Stimulated activated CD4-positive, alpha-beta T cell treated with anti-CD3 and anti-CD28 coated beads, Interleukin-12 subunit alpha, Interleukin-12 subunit beta, amount 100 ng/mL, for 24 hours (primary cell): ENCODE data around the gene RIOK3.
A peak's percentile ranks its signal among the peaks of the same experiment; 100 is the strongest.
"Not testable (repeated sequence)": the region's sequence is repeated elsewhere in the genome, so short reads cannot be mapped to it uniquely, and the experiment has no call there.

Experiments used
- DNase-seq, 2 experiments: peaks; one replicate each; pipeline ENCODE4 v3.0.0-alpha.2; 2020; ENCODE audit warnings: low read depth in 2 of 2

RIOK3 gene

DNA sequence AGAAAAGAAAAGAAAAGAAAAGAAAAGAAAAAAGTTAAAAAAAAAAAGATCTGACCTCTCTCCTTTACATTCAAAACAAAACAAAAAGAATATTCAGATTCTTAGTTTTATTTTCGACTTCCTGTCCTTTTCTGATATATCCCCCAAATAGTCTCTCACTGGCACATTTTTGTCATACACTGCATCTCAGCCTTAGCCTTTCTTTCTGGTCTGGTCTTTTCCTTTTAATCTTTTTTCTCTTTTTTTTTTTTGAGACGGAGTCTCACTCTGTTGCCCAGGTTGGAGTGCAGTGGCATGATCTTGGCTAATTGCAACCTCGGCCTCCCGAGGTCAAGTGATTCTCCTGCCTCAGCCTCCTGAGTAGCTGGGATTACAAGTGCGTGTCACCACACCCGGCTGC, 1.6 kb upstream of the RIOK3 start:
- DNase-seq = no peak

DNA sequence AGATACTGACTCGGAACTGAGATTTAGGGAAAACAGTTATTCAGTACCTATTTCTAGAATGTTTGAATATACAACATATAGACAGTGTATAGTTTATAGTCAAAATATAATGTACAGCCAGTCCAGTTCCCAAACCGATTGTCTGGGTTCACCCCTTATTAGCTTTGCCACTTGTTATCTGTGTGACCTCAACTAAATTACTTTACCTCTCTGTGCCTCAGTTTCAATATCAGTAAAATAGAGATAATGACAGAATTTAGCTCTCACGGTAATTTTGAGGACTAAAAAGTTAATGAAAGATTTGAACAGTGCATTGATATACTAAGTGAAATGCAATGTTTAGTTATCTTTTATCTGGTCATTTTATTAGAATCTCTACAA, 750 bp upstream of the RIOK3 start:
- no peak for DNase-seq

DNA sequence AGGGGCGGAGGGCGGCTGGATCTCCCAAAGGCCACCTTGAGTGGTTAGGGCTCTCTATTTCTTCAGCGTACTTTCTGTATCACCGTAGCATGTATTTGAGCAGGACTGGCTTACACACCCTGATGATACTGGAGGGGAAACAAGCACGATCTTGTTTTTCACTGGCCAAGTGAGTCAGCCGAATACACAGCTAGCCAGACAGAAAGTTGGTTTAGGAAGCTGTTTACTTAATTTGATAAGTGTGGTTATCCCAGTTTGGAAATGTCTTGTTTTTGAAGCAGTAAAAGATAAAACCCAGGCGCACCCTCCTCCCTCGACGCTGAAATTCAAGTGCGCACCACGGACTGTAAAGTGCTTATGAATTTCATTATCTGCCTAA, 582 bp downstream of the RIOK3 start:
- DNase-seq = no peak

DNA sequence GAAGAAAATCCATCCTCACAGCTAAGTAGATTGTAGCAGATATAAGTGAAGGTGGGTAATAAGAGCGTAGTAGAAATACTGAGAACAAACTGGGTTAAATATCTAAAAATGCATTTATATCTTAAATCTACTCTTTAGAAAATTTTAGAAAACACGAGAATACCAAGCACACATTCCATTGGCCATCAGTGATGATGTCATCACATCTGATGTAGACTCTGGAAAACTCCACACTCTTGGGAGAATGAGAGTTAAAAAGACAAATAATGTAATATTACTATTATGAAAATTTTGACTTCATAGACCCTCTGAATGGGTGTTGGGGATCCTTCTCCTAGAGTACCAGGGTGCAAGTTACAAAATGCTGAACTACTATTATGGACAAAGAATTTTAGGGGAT, 3.7 kb downstream of the RIOK3 start:
- no peak for DNase-seq

GRCh38 chr18:23458830-23459529, 5.9 kb downstream of the RIOK3 start:
- DNase-seq = no peak

GRCh38 chr18:23459530-23459921, 6.4 kb downstream of the RIOK3 start:
- DNase-seq = no peak

GRCh38 chr18:23460285-23461273, 7.5 kb downstream of the RIOK3 start:
- no peak for DNase-seq

GRCh38 chr18:23462876-23463275, 9.8 kb downstream of the RIOK3 start:
- DNase-seq = no peak

DNA sequence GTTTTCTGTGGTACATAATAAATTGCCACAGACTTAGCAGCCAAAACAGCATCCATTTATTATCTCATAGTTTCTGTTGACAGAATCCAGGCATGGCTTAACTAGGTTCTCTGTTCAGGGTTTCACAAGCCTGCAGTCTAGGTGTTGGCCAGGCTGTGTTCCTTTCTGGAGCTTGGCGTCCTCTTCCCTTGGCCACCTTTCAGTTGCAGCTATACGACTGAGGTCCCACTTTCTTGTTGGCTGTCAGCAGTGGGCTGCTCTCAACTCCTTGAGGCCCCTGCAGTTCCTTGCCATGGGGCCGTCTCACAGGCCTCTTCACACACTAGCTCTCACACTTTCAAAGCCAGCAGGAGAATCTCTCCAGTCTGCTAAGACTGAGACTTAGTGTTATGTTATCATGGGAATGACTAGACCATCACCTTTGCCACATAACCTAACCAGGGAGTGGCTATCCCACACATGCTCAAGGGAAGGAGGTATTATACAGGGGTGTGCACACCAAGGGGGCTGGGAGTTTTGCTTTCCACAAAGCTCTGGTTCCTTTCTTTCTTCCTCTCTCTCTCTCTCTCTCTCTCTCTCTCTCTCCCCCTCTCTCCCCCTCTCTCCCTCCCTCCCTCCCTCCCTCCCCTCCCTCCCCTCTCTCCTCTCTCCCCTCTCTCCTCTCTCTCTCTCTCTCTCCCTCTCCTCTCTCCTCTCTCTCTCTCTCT, 15.8 kb downstream of the RIOK3 start:
- no peak for DNase-seq

GRCh38 chr18:23470620-23471387, 17.7 kb downstream of the RIOK3 start:
- no peak for DNase-seq

DNA sequence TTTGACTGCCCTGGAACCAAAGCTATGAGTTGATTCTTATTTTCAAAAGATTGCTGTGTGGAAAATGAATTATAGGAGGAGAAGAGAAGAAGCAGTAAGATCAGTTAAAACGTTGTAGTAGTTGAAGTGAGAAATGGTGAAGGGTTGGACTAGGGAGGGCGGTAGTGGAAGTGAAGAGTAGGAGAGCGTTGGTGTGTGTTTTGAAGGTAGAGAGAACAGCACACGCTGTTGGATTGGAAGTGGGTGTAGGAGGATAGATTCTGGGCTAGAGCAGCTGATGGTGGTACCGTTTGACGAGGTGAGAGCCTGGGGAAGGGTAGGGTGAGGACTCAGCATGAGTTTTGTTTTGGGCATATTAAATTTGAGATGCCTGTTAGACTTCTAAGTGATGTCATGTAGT, 18.4 kb downstream of the RIOK3 start:
- no peak for DNase-seq

GRCh38 chr18:23479829-23480505, 26.9 kb downstream of the RIOK3 start:
- DNase-seq = no peak

DNA sequence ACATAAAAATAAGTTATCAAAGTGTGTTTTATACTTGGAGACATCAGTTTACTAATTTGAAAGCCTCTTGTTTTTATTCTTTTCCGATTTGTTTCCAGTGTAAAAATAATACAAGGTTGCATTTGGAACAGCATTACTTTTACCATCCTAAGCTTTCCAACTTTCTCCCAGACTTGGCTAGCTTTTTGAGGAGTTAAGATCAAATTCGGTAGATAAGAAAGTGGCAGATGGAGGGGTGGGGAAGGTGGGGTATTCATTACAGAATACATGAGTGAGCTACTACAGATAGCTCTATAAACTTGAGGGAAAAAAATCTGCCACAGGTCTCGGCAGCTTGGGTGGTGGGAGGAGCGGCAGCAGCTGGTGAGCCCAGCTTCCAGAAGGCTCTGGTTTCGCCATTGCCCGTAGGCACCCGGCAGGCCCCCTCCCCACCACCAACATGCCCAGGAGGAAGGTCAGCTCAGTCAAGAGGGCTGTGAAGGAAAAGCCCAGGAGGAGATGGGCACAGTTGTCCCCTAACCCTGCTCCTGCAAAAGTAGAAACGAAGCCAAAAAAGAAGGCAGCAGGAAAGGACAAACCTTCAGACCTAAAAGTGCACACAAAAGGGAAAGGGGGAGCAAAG, 31.6 kb downstream of the RIOK3 start:
- DNase-seq = no peak

DNA sequence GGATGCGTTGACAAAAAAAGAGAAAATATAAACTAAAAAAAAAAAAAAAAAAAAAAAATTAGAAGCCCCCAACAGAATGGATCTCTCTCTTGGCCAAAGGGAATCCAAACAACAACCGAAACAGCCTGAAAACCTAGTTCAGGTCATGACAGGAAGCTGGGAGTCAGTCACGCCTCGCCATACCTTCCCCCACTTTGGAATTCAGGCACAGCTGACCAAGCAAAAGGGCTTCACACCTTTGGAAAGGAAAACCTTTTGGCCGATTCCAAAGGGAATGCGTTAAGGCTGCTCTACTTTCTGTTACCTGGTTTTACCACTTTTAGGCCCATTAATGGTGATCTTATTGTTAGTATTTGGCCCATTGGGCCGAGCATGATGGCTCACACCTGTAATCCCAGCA, 32.3 kb downstream of the RIOK3 start:
- DNase-seq = no peak

GRCh38 chr18:23487738-23488570, 34.9 kb downstream of the RIOK3 start:
- peak in 1 of 2 experiments; percentile 31 for DNase-seq

GRCh38 chr18:23489586-23489985, 36.5 kb downstream of the RIOK3 start:
- DNase-seq = not testable (repeated sequence)

DNA sequence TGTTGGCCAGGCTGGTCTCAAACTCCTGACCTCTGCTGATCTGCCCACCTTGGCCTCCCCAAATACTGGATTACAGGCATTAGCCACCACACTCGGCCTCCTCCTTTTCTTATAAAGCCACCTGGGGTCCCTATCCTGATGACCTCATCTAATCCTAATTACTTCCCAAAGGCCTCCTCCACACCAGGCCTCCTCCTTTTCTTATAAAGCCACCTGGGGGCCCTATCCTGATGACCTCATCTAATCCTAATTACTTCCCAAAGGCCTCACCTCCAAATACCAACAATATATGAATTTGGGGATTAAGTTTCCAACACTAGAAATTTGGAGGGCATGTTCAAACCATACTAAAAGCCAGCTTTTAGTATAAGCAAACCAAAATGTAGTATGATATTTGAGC, 40.6 kb downstream of the RIOK3 start:
- DNase-seq = no peak

GRCh38 chr18:23494992-23495391, 41.9 kb downstream of the RIOK3 start:
- DNase-seq = no peak

GRCh38 chr18:23495723-23496440, 42.8 kb downstream of the RIOK3 start:
- DNase-seq = no peak
